CD4-positive, alpha-beta T cell treated with Interleukin-2 at 100 ng/mL for 4 hours (primary cell): Measurements from ENCODE around the gene TET1.
"Not testable (repeated sequence)": the region's sequence is repeated elsewhere in the genome, so short reads cannot be mapped to it uniquely, and the experiment has no call there.

Experiments used
- DNase-seq: peaks from one replicate; pipeline ENCODE4 v3.0.0-alpha.2; 2020; ENCODE audit warnings: low spot score

TET1 gene

GRCh38 chr10:68713065-68713464 lies 152.9 kb downstream of the TET1 start:
- not testable (repeated sequence) for DNase-seq

DNA sequence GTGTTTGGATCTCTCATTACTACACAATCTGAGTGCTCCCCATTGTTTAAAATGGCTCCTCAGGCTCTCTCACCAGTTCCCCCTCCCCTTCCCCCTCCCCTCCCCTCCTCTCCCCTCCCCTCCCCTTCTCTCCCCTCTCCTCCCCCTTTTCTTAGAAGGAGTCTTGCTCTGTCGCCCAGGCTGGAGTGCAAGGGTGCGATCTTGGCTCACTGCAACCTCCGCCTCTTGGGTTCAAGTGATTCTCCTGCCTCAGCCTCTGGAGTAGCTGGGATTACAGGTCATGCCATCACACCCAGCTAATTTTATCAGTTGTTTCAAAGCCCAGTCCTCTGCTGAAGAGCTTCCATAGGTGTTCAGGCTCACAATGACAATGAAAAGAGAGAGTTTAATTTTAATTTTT lies 157.3 kb downstream of the TET1 start:
- DNase-seq, result no peak

GRCh38 chr10:68720793-68721672 lies 160.9 kb downstream of the TET1 start, which contains the start of gene CCAR1:
Gene CCAR1 (plus strand): TSS chr10:68721239. CDS start chr10:68722505, 1,266 bp downstream.
- peak; percentile 97 for DNase-seq

DNA sequence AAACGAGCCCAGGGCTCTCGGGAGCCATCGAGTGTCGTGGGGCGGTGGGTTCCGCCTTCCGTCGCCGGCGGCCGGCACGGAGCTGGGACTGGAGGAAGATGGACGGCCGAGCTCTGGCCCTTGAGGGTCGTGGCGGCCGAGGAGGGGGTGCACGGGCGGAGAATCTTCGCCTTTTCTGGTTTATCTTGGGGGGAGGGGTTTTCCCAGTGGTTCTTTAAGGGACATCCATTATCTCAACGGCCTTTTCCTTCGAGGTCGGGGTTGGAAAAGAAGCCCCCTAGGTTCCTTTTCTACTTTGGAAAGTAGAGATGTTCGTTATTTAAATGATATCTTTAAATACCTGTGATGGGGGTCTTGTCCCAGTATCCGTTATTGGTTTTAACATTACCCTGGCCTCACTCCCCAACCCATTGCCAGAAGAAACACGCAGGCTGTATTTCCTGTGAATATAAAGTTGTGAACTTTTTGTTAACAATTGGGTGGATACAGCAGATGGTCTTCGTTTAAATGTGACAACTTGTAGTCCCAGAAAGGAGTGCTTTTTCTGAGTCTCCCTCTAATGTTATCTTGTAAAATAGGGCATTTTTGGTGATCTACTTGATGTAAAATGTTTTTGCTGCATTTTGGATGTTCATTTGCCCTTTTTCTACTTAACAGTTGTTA lies 161.7 kb downstream of the TET1 start:
- DNase-seq, result peak; percentile 6

DNA sequence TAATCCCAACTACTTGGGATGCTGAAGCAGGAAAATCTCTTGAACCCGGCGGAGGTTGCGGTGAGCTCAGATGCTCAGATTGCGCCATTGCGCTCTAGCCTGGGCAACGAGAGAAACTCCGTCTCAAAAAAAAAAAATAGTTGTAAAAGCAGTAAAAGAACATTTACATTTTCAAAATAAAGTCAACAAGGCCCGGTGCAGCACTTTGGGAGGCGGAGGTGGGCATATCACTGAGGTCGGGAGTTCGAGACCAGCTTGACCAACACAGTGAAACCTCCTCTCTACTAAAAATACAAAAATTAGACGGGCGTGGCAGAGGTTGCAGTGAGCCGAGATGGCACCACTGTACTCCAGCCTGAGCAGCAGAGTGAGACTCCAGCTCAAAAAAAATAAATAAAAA lies 164.9 kb downstream of the TET1 start:
- no peak for DNase-seq

- no peak for DNase-seq
Measured at GRCh38 chr10:68727146-68727545, 167.0 kb downstream of the TET1 start.

DNA sequence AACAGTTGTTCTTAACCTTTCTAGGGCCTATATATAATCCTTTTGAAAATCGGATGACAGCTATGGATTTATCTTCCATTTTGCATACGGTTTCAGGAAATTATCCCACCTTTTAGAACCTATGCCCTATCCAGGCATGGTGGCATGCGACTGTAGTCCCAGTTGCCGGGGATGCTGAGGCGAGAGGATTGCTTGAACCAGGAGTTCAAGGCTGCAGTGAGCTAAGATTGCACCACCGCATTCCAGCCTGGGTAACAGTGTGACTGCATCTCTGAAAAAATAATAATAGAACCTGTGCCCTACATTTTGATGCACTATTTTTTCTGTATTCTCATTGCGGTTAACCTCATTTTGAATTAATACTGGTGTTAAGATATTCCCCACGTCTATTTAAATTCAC lies 172.5 kb downstream of the TET1 start:
- DNase-seq, result no peak

DNA sequence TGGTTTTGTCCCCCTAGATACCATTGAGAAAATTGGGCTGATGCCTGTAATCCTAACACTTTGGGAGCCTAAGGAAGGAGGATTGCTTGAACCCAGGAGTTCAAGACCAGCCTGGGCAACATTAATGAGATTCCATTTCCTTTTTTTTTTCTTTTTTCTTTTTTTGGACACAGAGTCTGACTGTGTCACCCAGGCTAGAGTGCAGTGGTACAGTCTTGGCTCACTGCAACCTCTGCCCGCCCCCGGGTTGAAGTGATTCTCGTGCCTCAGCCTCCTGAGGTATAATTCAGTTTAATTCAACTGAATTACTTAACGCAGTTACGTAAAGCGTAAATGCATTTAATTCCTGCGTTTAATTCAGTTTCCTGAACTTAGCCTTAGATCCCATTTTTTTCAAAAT lies 174.2 kb downstream of the TET1 start:
- no peak for DNase-seq

GRCh38 chr10:68735119-68735518 lies 175.0 kb downstream of the TET1 start:
- no peak for DNase-seq

DNA sequence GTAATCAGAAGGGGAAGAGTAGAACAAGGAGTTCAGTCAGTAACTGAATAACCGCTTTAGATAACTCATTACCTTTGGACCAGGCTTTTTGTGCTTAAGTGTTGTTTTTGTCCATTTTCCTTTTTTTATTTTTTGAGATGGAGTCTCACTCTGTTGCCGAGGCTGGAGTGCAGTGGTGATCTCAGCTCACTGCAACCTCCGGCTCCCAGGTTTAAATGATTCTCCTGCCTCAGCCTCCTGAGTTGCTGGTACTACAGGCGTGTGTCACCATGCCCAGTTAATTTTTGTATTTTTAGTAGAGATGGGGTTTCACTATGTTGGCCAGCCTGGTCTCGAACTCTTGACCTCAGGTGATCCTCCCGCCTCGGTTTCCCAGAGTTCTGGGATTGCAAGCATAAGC lies 175.6 kb downstream of the TET1 start:
- DNase-seq, result not testable (repeated sequence)

GRCh38 chr10:68740676-68741075 lies 180.5 kb downstream of the TET1 start:
- DNase-seq, result not testable (repeated sequence)

- DNase-seq, result no peak
Measured at GRCh38 chr10:68742397-68742796, 182.3 kb downstream of the TET1 start.
